Activated gamma-delta T cell treated with Interleukin-2 at 50 U/mL for 16 hours (primary cell): ENCODE results near the gene IRGQ.
A peak's percentile ranks its signal among the peaks of the same experiment; 100 is the strongest.
"Not testable (repeated sequence)": the region's sequence is repeated elsewhere in the genome, so short reads cannot be mapped to it uniquely, and the experiment has no call there.

ENCODE experiments used
- DNase-seq: peaks from one replicate; pipeline ENCODE4 v3.0.0-alpha.2; 2020

IRGQ gene

DNA sequence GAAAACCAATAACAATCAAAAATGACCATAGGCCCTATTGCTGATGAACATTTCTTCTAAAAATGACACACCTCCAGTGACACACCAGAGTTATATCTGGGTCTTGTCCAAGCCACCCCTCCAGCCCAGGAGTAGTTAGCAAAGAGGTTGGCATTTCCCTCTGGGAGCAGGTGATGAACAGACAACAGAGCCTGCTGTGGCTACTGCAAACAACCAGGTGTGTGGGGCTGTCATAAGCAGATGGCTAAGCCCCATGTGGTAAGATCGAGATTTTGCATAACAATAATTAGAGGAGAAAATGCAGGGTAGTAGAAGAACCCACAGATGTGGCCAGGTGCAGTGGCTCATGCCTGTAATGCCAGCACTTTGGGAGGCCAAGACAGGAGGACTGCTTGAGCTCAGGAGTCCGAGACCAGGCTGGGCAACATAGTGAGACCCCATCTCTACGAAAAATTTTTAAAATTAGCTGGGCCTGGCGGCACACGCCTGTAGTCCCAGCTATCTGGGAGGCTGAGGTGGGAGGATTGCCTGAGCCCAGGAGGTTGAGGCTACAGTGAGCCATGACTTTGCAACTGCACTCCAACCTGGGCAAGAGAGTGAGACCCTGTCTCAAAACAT lies 25.7 kb downstream of the IRGQ start:
- no peak for DNase-seq

DNA sequence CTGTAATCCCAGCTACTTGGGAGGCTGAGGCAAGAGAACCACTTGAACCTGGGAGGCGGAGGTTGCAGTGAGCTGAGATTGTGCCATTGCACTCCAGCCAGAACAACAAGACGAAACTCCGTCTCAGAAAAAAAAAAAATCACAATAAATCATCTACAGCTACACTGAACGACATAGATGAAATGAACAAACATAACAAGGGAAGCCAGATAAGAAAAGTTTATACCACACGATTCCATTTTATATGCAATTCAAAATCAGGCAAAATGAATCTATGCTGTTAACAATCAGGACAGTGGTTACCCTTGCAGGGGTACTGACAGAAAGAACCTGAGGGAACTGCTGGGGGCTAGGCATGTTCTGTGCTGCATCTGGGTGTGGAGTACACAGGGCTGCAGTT lies 26.3 kb downstream of the IRGQ start:
- DNase-seq = no peak

DNA sequence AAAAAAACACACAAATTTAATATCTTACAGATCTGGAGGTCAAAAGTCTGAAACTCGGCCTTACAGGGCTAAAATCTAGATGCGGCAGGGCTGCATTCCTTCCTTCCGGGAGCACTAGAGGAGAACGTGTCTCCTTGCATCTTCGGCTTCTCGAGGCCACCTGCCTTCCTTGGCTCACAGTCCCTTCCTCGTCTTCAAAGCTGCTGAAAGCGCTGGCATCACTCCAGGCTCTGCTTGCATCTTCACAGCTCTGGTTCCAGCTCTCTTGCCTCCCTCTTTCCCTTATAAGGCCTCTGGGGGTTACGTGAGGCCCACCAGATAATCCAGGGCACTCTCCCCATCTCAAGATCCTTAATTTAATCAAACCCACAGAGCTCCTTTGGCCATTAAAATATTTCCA lies 31.1 kb downstream of the IRGQ start:
- no peak for DNase-seq

DNA sequence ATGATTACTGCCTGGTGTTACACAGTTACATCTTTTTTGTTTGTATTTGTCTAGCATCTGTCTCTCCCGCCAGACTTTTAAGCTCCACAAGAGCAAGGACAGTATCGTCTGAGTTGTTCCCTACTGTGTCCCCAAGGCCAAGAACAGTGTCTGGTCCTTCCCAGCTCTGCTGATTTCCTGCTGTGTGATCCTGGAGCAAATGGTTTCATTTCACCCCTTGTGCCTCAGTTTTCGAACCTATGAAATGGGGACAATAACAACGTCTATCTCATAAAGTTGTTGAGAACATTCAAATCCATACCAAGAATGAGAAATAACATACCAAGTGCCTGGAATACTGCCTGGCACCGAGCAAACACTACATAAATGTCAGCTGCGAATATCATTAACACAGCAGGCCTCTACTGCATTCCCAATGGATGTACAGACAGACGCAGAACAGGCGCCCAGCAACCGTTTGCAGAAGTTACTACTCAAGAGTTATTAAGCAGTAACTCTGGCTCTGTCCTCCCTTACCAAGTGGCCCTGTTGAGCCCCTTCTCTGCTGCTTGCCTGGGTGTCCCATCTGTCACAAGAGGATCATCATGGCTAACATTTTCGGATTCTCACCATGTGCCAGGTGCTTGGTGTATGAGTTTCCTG lies 32.0 kb downstream of the IRGQ start:
- DNase-seq = no peak

DNA sequence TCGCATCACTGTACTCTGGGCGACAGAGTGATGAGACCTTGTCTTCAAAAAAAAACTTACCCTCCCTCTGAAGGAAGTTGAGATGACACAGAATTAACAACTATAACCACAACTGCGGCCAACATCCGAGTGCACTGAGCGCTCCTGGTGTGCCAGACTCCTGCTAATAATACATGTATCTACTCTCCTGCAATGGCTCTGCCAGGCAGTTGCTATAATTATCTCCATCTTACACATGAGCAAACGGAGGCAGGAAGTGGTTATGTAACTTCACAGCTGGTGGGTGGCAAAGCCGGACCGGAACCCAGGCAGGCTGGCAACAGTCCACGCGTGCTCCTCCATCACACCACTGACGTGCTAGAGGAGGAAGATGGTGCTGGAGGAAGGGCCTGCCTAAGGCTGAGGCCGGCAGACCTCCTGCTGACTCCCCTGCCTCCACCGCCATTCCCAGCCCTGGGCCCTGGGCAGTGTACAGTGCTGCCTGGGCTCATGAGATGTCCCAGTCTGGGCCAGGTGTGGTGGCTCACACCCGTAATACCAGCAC lies 33.2 kb downstream of the IRGQ start:
- DNase-seq = peak; percentile 86

DNA sequence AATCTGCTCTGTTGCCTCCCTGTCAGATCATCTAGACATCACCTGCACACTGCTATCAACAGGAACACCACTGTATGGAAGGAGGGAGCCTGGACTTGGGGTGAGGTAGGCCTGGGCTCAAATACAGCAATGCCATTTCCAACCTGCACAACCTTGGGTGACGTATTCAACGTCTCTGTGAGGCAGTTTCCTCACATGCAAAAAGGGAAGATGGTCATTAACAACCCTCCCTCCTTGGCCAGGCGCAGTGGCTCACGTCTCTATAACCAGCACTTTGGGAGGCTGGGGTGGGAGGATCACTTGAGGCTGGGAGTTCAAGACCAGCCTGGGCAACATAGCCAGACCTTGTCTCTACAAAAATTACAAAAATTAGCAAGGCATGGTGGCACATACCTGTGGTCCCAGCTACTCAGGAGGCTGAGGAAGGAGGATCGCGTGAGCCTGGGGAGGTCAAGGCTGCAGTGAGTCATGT lies 33.7 kb downstream of the IRGQ start:
- DNase-seq = no peak

DNA sequence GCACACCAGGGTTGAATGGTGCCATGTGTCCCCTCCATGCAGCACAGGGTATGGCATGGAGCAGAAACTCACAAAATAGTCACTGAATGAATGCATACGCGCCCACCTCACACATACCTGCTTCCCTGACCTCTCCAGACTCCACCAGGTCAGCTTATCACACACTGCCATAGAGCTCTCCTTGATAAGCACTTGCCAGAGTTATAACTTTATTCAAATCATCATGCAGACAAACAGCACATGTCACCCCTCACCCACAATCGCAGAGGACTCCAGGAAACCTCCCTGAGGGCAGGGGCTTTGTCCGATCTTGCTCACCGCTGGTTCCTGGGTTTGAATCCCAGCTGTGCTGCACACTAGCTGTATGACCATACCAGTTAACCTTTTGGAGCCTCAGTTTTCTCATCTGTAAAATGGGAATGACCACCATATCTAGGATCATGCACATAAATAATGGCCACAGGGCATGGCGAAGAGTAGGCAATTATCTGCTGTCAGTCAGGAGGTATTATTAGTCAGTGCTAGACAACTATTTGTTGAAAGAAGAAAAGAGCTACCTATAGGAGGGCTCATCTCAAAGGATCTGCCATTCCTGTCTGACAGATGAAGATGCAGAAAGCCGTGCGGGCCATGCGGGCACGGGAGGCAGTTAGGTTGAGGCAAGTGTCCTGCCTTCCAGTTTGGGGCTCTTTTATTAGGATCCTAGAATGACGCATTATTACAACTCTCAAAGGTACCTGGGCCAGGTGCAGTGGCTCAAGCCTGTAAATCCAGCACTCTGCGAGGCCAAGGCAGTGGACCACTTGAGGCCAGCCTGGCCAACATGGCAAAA lies 34.6 kb downstream of the IRGQ start:
- no peak for DNase-seq

DNA sequence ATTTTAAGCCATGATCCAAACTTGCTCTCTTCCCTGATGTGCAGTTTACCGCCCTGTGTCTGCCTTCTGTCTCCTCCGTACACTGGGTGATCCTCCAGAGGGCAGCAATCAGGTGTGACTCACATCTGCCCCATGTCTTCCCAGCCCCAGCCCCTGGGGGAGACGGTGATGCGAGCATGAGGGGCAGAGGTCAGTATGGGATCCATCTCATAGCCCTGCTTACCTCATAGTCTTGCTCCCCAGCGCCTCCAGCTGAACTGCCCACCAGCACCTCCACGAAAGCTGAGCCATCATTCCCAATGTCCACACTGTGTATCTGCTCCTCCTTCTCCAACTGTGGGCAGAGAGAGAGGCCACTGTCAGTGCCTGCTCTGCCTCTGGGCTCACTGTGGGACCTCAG lies 35.2 kb downstream of the IRGQ start:
- DNase-seq = no peak

DNA sequence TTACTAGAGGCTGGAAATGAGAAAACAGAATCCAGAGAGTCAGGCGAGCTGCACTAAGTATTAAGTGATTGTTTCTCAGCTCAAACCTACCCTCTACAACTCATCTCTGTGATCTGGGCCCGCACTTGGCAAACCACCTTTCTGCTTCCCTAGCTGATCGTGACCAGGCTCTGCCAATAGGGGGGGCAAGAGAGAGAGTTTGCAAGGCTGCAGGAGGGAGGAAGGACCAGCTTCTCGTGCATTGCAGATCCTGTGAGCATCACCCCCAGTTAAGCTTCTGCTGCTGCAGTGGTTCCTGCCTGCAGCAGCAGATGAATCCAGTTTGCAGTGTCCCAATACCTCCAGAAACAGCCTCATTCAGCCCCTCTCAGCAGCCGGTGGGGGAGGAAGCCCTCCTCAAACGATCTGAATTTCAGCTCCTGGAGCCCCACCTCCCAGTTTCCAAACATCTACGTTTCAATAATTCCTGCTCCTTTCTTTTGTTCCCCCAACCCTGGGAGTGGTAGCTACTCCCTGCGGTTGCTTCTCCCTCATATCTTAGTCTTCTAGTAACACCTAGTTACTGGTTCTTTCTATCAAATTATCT lies 40.7 kb downstream of the IRGQ start:
- peak; percentile 88 for DNase-seq

DNA sequence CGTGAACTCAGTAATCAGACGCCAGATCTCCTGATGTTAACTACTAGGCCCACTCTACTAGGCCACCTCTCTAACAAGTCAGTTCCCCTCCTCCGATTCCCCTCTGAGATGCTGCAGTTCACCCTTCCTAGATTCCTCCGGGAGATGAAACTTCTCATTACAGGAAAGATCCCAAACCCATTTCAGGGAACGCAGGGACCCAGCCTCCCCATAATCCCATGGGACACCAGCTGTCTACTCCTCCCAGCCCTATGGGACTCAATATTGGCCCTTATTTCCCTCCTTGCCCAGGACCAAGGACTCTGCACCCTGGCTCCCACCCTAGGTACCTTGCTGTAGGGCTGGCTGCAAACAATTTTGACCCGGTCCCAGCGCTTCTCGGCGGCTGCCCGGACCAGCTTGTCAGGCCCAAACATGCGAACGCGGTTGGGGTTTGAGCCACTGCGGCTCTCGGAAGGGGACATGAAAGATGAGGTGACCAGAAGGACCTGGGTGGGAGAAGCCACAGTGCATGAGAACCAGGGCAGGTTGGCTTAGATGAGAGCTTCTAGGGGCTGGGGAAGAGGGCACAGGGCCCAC lies 41.5 kb downstream of the IRGQ start:
- no peak for DNase-seq

DNA sequence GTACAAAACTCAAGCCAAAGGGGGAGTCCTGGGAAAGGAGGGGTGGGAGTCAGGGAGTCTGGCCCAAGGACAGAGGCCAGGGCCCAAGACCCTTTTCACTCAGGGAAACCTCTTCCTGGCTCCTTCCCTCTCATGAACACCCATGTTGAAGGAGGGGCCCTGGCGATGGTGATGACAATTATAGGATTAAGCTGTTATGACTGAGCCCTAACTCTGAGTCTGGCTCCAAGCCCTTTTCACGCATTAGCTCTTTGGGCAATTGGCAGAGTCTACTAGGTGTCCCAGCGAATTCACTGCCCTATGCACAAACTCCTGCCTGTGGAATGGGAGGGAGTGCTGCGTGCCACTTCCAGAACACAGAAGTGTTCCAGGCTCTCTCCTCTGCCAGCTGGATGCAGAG lies 42.3 kb downstream of the IRGQ start:
- DNase-seq = no peak

DNA sequence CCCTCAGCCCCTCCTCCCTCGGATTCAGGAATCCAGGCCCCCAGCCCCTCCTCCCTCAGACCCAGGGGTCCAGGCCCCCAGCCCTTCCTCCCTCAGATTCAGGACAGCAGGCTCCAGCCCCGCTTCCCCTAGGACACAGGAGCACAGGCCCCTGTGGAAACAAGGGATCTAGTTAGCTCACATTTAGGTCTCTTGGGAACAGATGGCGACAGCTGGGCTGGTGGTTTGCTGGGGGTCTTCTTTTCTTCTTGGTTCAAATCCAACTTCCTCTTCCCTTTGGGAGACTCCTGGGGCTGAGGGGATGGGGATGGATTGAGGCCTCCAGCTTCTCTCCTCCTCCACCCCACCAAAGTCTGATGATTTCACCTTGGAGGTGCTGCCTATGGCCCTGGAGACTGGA lies 43.3 kb downstream of the IRGQ start:
- no peak for DNase-seq

DNA sequence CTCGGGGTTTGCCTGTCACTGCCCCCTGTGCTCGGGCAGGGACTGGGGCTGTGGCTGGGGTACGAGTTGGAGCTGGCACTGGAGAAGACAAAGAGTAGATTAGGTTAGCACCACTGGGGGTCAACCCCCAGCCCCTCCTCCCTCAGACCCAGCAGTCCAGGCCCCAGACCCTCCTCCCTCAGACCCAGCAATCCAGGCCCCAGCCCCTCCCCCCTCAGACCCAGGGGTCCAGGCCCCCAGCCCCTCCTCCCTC lies 43.8 kb downstream of the IRGQ start:
- DNase-seq = no peak

DNA sequence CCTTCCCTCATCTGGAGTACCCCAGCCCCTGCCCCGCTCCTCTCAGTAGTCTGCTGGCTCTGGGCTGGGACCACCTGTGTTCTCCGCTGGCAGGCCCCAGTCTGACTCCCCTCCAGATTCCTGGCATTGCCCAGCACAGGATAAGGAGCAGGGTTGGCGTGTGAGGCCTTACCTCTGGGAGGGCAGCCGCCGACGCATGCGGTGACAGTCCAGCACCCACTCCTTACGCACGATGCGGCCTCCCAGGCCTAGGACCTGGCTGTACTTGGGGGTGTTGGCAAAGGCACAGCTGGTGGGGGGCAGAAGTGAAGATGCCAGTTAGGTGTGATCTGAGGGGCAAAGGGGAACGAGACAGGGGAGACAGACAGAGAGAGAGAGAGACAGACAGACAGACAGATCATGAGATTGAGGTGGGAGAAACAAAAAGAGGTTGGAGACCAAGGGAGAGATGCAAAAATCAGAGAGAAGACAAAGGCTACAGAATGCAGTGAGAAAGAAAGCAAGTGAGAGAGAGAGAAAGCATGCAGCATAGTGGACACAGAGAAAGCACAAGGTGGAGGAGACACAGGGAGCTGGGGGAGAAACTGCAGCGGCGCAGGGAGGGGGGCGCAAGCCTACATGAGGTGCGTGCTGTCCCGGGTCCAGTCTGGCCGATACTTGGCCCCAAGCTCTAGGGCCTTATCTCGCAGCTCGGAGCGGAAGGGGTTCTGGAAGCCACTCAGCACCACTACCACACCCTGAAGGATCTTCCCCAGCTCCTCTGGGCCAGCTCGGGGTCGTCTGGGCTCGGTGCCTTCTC lies 44.3 kb downstream of the IRGQ start:
- DNase-seq = no peak

DNA sequence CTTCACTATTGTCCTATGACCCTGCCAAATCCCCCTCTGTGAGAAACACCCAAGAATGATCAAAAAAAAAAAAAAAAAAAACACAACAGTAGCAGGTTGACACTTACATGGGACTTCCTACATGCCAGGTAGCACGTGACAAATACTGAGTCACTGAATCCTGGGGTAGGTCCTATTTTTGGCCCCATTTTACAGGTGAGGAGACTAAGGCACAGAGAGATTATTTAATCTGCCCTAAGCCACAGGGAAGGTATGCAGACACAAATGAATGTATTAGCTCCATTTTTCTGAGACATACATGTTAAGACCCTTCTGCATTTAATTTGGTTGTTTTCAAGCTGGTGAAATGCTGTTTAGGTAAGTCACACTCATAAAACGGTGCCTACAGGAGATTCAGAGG lies 47.2 kb downstream of the IRGQ start:
- no peak for DNase-seq

DNA sequence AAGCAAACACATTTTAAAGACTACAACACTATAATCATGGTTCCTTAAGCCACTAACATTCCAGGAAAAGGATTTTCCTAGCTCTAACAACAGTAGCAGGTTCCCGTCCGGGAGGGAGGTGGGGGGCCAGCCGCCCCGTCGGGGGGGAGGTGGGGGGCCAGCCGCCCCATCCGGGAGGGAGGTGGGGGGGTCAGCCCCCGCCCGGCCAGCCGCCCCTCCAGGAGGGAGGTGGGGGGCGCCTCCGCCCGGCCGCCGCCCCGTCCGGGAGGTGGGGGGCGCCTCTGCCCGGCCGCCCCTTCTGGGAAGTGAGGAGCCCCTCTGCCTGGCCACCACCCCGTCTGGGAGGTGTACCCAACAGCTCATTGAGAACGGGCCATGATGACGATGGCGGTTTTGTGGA lies 48.0 kb downstream of the IRGQ start:
- not testable (repeated sequence) for DNase-seq

DNA sequence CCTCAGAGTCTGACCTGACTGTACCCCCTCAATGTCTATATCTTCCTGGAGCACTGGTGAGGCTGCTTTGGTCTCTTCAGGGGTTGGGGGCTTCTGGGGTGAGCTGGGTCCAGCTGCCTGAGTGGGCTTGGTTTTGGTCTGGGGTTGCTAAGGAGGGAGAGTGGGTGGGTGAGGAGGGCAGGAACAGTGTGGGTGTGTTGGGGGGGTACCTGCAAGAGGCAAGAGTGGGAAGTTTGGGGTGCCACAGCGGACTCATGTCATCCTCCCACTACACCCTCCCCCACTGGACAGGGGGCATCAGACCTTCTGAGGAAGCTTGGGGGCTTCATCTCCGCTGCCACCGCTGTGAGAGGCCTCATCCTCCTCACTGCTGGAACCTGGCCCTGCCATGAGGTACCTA lies 49.4 kb downstream of the IRGQ start:
- no peak for DNase-seq

DNA sequence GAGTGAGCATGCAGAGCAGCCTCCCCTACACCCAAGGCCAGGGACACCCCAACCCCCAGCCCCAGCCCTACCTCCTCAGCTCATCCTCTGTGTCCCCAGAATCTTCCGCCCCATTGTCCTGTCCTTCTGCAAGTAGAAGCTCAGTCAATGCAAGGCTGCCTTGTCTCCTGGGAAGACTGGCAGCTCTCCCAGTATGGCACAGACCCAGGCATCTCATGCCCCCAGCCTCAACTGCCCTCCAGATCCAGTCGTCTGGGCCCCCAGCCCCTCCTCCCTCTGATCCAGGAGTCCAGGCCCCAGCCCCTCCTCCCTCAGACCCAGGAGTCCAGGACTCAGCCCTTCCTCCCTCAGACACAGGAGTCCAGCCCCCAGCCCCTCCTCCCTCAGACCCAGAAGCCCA lies 50.0 kb downstream of the IRGQ start:
- no peak for DNase-seq

DNA sequence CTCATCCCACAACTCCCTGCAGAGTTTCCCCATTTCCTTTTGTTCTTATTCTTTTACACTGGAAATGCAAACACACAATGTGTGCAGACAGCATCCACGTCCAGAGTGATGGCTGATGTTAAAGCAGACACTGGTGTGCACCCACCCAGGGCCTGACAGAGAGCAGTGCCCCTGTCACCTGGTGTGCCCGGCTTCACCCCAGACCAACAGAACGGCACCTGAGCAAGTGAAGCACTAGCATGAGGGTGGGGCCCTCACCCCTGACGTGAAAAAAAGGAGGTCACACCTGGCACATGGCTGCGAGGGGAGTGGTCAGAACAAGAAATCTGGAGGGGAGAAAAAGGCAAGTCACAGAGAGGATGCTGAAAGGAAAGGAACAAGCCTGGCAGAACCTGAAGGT lies 50.7 kb downstream of the IRGQ start:
- DNase-seq = no peak

DNA sequence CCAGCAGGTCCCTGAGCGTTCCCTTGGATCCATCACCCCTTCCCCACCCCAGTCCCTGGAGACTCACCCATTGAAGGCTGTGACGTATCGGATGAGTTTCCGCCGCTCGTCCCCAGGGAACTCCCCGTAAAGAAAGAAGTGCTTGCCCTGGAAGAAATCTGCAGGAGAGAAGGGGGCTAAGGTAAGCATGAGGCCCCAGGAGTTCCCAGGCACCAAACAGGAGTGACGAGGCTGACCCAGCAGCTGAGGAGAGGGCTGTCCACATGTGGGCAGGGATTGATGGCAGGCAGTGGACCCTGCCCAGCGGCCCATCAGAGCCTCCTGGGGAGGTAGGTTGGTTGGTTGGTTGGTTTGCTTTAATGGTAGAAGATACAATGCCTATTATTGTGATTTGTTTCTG lies 51.9 kb downstream of the IRGQ start:
- no peak for DNase-seq

DNA sequence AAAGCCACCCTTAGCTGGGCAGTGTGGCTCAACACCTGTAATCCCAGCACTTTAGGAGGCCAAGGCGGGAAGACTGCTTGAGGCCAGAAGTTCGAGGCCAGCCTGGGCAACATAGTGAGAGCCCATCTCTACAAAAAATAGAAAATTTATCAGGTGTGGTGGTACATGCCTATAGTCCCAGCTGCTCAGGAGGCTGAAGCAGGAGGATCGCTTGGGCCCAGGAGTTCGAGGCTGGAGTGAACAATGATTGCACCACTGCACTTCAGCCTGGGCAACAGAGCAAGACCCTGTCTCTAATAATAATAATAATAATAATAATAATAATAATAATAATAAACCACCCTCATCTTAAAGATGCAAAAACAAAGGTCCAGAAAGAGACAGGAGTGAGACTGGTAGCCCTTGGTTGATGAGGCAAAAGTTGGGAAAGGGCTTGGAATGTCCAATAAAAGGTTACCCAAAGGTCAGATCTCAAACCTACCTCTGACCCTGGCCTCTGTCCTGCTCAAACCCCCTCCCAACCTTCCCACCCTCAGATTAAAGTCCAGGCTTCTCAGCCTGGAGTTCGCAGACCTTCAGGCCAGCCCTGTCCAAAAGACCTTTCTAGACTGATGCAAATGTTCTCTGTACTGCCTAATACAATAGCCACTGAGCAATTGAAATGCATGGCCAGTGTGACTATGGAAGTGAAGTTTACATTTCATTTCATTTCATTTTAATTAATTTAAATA lies 53.8 kb downstream of the IRGQ start:
- no peak for DNase-seq

DNA sequence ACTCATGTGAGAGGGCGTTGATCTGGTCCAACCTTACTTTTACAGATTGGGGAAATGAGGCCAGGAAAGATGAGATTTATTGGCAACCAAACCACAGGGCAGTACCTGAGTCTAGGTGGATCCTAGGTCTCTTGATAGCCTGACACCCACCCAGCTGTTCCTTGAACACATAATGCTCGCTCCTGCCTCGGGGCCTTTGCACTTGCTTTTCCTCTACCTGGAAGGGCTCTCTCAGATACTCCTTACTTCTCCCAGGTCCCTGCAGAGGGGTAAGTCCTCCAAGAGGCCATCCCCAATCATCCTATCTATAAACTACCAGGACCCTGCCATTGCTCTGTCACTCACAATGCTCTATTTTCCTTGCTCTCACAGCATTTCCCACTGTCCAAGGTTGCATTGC lies 55.6 kb downstream of the IRGQ start:
- DNase-seq = no peak
